NCI-H526 (cell line): ENCODE data around the gene SORCS3.

Source experiments
- DNase-seq, 2 experiments: peaks; one replicate each; lab custom pipeline; 2025; lab: John Stamatoyannopoulos, UW

SORCS3 gene

DNA sequence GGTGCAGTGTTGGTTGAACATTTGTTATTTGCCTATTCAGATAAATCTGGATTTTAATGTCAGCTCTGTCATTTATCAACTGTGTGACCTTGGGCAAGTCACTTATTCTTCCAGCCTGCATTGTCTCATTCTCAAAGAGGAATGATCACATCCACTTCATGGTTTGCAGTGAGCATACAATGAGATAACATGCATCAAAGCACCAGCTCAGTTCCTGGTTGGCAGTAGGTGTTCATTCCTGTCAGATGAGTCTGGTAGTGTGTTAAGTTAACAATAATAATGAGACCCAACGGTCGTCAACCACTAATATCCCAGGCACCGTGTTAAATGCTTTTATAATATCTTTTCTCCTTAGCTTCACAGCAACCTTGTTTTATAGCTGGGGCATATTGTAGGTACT lies 137.3 kb downstream of the SORCS3 start:
- no peak for DNase-seq

DNA sequence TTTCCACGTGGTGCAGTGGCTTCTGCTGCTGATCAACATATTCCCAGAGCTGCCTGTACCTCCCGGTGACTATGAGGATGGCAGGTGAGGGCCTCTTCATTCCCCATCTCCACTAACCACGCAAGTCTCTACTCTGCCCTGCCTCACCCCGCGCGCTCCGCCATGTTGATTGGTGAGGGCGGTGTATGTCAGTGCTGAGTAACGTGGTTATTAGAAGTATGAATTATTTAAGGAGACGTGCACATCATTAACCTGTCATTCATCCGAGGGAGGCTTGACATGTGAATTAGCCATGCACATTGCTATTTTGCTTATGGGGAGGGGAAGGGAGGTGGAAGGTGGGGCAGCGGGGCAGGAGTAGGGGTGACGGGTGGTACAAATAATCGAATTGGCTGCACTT lies 138.6 kb downstream of the SORCS3 start:
- no peak for DNase-seq

- DNase-seq = no peak
Measured at GRCh38 chr10:104780165-104780564, 139.1 kb downstream of the SORCS3 start.

DNA sequence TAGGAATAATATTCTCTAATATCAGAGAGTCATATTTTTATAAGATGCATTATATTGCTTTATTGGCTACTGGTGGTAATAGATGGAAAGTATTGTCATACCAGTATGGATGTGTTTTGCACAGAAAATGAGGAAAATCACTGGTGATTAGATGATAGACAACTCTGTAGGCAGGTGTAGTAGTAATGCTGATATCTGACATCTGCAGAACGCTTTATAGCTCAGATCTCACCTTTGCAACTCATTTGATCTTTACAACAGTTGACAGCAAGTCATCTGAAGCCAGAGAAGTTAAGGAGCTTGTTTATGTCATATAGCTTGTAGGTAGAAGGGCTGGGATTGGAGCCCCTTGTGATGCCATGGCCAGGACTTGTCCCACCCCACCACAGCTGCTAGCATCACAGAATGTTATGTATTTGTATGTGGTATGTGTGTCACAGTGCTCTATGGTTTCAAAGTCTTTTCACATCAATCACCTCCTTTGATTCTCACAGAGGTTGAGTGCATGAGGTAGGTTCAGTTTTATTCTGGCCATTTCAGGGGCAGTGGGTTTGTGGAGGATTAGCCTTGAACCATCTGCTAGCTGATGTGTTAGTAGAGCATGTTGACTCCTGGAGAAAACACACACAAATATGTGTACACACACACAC lies 140.0 kb downstream of the SORCS3 start:
- no peak for DNase-seq

DNA sequence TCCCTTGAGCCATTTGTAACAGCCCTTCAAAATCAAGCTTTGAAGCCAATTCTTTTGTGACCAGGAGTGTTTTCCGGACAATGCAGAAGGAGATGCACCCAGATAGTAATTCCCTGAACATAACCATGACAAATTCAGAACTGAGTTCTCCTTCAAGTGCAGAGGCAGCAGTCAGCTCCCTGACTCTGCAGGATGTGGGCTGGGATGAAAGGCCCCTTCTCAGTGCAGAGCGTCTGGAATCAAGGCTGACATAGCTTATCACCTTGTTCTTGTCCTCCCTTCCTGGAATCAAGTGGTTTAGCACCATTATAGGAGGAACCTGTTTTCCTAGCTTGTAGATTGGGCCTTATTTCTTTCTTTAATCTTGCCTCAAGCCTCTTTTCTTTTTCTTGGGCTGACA lies 143.4 kb downstream of the SORCS3 start:
- no peak for DNase-seq

DNA sequence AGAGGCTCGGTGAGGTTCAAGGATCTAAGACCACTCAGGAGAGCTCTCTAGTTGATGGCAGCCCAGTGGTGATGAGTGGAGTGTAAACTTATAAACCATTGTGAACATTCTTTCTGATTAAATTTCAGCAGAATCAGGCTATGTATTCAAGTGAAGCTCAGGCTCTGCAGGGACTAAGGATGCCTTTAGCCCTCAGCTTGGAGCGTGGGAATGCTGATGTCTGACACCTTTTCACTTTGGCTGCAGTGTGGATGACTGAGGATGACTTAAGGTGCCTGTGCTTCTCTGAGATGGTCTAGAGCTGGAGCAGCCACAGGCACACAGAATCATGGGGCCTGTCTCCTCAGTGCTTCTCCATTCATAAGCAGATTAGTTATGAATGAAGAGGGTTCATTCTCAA lies 150.4 kb downstream of the SORCS3 start:
- DNase-seq = no peak

DNA sequence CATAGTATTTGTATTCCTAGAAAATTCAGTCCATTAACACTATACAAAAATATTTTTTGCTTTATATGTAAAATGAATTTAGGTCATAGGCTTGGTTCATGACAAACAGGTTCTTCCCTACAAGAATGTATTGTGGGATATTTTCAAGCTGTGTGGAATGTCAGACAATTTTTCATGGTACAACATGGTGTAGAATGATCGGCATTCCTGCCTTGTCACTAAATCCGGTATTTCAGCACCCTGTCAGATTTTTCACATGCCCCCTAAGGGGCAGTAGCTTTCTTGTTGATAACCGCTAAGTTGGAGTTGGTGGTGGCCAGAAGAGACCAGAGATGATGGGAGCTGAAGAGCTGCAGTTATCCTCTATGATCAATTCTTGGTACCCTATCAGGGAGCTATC lies 154.3 kb downstream of the SORCS3 start:
- no peak for DNase-seq

GRCh38 chr10:104796823-104797222 lies 155.7 kb downstream of the SORCS3 start:
- no peak for DNase-seq

- no peak for DNase-seq
Measured at GRCh38 chr10:104802941-104803340, 161.9 kb downstream of the SORCS3 start.

DNA sequence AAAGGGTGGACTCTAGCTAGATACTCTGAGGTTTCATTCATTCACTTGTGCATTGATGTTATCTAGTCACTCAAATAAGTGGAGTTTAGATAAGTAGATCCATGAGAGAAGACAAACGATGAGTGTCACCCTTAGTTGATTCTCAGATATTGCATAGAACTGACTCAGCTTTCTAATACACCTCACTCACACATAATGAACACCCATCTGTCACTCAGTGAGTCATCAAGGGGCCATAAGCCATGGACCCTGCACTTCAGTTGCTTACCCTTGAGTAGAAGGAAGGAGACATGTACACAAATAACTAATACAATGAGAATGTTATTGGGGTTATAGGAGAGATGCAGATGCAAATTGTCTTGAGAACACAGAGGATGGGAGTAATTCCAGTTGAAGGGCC lies 163.8 kb downstream of the SORCS3 start:
- DNase-seq = no peak

DNA sequence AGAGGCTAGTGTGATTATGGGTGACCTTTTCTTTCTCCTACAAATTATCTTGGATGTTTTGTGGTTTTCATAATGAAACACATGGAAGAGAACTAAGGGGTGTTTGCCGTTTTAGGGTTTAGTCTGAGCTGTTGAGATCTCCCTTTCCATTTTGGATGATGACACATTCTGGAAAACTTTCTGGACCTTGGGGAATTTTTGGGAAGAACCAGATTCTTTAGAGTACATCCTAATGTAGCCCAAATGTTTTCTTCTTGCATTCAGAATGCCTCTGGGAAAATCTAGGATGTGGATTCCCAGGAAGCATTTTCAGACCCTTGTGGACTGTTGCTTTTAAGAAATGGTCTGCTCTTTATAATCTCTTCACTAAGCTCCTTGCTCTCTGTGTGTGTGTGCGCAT lies 165.7 kb downstream of the SORCS3 start:
- DNase-seq = no peak

DNA sequence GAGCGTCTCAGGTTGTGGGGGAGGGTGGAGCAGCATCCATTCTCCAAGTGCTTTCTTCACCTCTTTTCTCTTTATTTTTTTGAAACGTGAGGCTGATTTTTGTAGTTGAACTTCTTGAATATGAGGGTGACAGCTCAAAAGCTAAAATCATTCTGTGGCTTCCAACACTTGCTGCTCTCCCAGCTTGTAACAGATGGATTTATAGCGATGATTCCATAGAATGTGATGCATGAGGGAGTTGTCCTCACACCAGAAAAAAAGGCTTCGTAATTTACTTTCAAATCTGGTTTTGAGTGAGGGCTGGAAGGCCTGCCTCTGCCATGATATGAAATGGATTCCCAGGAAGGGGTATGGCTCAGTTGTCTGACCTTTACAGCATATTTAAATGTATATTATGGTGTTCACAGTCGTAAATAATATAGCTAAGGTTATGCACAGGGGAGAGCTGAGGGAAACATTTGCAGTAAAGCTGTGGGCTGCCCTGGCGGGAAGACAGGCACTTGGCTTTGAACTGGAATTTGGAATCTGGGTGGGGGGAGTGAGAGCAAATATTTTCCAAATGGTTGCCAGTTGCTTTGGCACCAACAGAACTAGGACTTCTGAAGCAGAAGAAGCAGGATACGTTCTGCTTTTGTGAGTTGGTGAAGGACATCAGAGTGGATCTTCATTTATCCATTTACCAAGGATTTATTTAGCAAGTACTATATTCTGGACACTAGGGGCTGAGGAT lies 166.7 kb downstream of the SORCS3 start:
- DNase-seq = no peak

GRCh38 chr10:104809288-104810090 lies 168.4 kb downstream of the SORCS3 start:
- DNase-seq = peak in 1 of 2 experiments; percentile 3

GRCh38 chr10:104811166-104811565 lies 170.1 kb downstream of the SORCS3 start:
- no peak for DNase-seq

GRCh38 chr10:104816501-104816900 lies 175.4 kb downstream of the SORCS3 start:
- no peak for DNase-seq

- DNase-seq = no peak
Measured at GRCh38 chr10:104819731-104820130, 178.6 kb downstream of the SORCS3 start.

DNA sequence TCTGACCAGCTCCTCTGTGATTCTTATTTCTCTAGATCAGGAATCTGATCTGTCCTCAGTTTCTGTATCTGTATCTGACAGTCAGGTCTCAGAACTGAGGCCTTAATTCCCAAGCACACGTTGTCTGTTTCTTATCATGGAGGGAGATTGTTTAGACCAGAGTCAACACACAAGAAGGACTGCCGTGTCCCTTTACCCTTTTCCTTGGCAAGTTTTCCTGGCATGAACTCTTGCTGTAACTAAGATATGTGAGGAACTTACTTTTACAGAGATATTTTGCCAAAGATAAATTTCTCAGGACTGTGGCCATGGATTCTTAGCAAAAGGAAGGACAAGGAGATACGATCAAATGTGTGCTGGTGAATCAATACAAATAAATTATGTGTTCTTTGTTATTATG lies 181.0 kb downstream of the SORCS3 start:
- DNase-seq = no peak

DNA sequence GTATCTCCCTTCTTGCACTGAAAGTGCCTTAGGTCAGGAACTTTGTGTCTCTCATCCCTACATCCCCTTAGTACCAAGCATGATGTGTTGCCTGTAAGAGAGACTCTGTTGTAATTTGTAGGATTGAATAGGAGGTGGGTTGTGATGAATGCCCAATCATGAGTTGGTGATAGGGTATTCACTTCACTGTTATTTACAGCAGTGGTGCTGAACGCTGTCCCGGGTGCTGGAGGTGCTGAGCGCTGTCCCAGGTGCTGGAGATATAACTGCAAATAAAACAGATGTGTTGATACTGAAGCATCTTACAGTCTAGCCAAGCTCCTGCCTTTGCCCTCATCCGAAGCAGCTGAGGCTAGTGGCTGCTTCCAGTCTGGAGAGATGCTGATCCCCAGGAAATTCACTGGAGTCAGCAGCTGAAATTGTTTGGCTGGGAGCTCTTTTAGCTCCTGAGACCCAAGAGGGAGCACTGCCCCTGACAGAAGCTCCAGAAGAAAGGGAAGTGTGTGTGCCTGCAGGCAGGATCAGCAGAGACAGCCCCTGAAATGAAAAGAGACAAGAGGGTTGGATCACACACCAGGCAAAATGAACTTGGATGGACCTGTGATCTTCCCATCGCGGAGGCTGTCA lies 183.4 kb downstream of the SORCS3 start:
- no peak for DNase-seq

GRCh38 chr10:104831272-104831671 lies 190.2 kb downstream of the SORCS3 start:
- no peak for DNase-seq

GRCh38 chr10:104834580-104834979 lies 193.5 kb downstream of the SORCS3 start:
- DNase-seq = no peak

DNA sequence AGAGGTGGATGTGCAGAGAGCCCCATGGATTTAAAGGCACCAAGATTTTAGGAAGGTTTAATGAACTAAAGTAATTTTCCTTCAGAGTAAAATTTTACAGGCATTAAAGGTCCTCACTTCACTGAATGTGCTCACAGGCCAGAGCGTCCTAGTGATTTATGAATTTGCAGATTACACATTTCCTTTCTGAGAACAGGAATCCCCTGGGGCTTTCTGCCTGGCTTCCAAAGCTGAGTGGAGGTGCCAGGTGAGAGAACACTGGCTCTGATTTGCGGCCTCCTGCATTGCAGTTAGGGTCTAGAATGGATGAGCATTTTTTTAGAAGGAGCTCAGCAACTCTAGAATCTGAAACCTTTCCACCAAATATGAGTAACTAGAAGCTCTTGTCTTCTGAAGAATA lies 194.3 kb downstream of the SORCS3 start:
- DNase-seq = no peak

DNA sequence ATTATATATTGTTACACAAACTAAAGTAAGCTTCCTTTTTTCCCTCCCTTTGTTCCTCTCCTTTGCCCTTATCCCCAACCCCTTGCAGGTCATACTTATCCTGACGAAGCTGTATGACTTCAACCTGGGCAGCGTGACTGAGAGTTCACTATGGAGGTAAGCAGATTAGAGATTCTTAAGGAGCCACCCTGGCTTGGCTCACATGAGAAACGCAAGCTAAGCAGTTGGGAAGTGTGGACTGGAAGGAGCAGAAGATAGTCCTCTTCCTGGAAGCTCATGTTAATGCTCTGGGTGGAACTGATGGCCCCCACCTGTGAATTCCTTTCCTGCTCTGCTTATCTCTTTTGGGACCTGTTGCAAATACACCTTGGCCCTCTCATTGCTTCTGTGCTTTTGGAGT lies 201.6 kb downstream of the SORCS3 start:
- no peak for DNase-seq

DNA sequence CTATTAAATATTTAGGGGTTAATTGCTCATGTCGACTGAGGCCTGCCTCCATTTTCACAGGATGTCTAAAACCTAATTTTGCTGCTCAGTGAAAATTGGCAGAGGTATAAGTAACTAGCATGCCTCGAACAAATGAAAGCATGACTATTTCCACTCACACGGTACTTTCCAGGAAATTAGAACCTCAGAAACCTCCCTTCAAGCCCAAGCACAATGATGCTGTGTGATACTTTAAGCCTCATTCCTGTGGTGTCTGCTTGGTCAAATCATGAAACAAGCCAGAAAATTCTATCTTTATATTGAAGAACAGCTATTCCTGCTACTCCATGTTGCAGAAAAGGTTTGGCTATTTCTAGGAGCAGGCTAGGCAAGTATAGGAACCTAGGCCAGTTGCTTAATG lies 203.0 kb downstream of the SORCS3 start:
- DNase-seq = no peak
